NCI-H1436 (cell line): Measurements from ENCODE around the gene SUSD1.

Experiments
- DNase-seq: peaks from one replicate; lab custom pipeline; 2025; lab: John Stamatoyannopoulos, UW

Gene SUSD1

GRCh38 chr9:112012026-112012902 lies 162.8 kb downstream of the SUSD1 start:
- no peak for DNase-seq

GRCh38 chr9:112011051-112011620 lies 164.0 kb downstream of the SUSD1 start:
- no peak for DNase-seq

- DNase-seq, result no peak
Observed at GRCh38 chr9:112010537-112010936, 164.6 kb downstream of the SUSD1 start.

- DNase-seq, result no peak
Observed at GRCh38 chr9:112009656-112010055, 165.4 kb downstream of the SUSD1 start.

DNA sequence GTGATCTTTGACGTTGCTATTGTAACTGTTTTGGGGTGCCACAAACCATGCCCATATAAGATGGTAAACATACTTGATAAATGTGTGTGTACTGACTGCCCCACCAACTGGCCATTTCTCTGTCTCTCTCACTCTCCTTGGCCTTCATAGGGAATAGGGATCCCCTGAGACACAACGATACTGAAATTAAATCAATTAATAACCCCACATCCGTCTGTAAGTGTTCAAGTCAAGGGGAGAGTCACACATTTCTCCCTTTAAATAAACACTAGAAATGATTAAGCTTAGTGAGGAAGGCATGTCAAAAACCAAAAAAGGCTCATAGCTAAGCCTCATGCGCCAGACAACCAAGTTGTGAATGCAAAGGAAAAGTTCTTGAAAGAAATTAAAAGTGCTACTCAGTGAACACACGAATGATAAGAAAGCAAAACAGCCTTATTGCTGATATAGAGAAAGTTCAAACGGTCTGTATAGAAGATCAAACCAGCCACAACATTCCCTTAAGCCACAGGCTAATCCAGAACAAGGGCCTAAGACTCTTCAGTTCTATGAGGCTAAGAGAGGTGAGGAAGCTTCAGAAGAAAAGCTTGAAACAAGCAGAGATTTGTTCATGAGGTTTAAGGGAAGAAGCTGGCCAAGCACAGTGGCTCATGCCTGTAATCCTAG lies 167.4 kb downstream of the SUSD1 start:
- DNase-seq, result no peak

DNA sequence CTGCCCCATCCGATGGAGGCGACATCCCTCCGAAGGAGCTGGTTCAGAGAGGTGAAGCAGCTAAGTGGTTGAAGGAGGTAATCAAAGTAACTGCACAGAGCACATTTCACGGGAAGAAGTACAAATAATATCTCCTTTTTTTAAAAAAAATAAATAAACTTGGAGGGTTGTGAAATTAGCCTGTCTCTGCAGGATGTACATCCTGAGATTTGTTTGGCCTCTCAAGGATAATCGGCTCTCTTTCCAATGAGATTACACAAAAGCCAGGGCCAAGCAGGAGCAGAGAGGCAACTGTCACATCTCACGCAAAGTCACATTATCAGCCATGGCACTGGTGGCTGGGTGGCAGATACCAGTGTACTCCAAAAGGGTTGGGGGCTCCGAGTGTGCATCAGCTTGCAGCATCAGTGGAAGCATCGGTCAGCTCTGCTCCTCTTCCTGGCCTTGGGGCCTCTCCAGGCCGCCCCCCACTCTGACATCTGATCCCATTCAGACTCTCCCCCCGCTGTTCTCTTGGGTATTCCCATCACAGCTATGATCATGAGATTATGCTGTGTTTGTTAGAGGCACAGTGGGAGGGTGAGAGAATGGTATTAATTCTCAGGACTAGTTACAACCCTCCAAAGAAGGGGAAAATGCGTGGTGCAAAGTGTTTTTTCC lies 168.6 kb downstream of the SUSD1 start:
- no peak for DNase-seq

- no peak for DNase-seq
Observed at GRCh38 chr9:112005939-112006338, 169.2 kb downstream of the SUSD1 start.

DNA sequence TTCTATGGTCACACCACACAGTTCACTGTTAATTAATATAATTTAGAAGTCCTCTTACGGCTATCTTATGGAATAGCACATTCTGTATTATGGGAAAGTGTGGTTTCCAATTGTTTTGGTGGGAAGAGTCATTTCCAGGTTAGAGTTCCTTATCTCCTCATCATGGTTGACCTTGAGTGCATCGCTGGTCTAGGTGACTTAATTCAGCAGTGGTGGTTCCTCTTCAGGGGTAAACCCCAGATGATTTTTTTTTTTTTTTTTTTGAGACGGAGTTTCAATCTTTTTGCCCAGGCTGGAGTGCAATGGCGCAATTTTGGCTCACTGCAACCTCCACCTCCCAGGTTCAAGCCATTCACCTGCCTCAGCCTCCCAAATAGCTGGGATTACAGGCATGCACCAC lies 171.6 kb downstream of the SUSD1 start:
- no peak for DNase-seq

- no peak for DNase-seq
Observed at GRCh38 chr9:112002847-112003457, 172.1 kb downstream of the SUSD1 start.

GRCh38 chr9:112002131-112002846 lies 172.8 kb downstream of the SUSD1 start:
- DNase-seq, result no peak

DNA sequence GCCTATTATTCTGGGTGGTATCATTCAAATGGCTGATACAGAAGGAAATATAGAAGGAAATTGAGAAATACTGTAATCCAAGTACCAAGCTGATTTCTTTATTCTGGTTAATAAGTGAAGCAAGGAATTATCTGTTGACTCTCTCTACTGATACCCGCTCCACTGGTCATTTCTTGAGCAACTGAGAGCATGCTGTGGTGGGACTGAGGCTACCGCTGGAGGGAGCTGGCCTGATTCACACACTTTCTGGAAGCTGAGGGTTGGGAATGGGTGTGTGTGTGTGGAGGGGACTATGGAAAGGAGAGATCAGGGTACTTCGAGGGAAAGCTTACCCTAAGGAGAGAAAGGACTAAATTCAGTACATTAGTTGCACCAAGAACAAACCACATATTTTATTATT lies 174.4 kb downstream of the SUSD1 start:
- DNase-seq, result no peak

DNA sequence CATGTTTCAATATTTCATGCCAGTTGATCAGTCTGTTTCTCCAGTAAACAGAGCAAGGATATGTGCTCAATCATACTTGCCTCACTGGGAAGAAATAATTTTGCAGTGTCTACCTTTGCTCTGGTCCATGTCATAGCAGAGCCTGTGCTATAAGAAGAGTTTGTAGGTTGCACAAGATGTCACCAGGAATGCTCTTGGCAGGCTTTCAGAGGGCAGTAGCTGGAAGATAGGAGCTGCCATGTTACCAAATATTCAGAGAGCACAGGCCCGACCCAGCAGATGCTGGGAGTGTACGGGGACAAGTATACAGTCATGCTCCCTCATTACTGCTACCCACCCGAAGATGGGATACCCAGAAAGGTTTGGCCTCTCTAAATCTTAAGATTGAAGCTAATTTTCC lies 175.8 kb downstream of the SUSD1 start:
- no peak for DNase-seq

DNA sequence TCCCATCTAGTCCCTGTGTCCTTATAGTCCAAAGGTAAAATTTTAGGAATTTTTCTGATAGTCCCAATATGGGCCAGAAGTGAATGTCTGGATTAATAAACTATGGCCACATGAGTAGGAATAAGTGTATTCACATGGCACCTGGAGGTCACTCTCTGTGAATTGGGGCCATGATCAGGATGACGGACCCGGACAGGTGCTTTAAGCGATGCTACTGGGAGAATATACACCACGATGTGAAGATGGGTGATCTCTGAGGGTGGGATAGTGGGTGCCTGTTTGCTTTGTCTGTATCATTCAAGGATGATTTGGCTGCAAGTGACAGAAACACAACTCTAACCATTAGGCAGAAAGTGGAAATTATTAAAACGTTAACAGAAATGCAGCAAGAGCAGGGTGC lies 177.3 kb downstream of the SUSD1 start:
- no peak for DNase-seq

DNA sequence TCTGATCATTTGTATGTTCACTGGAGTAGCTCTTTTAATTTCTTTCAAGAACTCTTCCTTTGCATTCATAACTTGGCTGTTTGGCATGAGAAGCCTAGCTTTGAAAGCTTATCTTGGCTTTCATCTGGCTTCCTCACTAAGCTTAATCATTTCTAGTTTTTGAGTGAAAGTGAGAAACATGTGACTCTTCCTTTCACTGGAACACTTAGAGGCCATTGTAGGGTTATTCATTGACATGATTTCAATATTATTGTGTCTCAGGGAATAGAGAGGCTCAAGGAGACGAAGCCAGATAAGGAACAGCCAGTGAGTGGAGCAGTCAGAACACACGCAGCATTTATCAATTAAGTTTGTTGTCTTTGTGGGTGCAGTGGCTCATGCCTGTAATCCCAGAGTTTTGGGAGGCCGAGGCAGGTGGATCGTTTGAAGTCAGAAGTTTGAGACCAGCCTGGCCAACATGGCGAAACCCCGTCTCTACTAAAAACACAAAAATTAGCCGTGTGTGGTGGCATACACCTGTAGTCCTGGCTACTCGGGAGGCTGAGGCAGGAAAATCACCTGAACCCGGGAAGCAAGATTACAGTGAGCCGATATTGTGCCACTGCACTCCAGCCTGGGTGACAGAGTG lies 180.2 kb downstream of the SUSD1 start:
- DNase-seq, result no peak

GRCh38 chr9:111993319-111993718 lies 181.8 kb downstream of the SUSD1 start:
- no peak for DNase-seq

GRCh38 chr9:111992523-111992922 lies 182.6 kb downstream of the SUSD1 start:
- no peak for DNase-seq

DNA sequence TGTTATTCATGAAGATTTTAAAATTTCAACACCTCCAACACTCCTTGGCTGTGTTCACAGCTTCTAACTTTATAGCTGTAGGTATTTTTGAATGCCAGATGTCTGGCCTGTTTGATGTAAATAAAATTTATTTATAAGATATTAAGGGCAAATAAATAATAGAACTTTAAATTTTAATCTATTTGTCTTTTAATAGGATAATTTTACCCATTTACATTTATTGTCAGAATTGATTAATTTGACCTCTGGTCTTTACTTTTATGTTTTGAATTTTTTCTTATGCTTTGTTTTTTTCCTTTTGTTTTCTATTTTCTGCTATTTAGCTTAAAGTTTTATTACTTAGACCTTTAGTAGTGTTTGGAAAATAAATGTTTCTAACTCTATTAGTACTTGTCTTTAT lies 183.9 kb downstream of the SUSD1 start:
- DNase-seq, result no peak
